DND-41 (cell line): ENCODE data around the gene ZNF304.

ENCODE experiments used
- EZH2 ChIP-seq: IDR thresholded peaks from 3 replicates; pipeline ENCODE4 v1.6.1; 2012; ENCODE audit warnings: borderline replicate concordance, low read depth, mild to moderate bottlenecking, moderate library complexity, low read length, inconsistent platforms; ENCODE audit not compliant: severe bottlenecking
- TF ChIP-seq, protein P1 (sequence below): IDR thresholded peaks from 2 replicates; pipeline ENCODE4 v1.5.1; 2012; ENCODE audit warnings: borderline replicate concordance, low read length, moderate library complexity, mild to moderate bottlenecking; ENCODE audit not compliant: poor library complexity, severe bottlenecking; ENCODE audit errors: extremely low read depth

DNA sequence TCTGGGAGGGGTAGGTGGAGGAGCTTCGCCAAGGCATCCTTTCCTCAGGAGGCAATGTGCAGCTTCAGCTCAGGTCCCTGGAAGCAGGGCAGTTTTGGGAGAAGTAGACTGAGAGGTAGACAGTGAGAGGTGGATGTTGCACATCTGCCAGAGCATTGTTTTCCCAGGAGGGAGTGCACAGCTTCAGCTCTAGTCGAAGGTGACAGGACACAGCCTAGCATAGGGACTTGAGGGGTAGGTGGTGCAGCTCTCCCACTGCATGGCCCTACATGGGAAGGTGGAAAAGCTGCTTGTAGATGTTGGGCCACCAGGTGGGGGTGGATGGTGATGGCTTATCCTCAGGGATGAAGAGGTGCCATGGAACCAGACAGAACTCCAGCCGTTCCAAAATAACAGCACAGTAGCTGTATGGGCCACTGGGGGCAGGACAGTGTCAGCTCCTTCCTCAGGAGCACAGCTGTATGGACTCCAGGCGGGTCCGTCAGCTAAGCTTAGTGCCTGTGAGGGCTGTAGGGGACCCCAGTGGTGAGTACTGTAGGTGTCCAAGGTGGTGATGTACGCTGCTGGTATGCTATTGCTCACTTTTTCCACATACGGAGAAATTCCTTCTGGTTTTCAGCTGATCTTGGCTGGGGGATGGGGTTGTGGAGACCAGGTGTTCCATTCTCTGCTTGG, 48.2 kb upstream of the ZNF304 start:
- TF ChIP-seq, protein P1, sequence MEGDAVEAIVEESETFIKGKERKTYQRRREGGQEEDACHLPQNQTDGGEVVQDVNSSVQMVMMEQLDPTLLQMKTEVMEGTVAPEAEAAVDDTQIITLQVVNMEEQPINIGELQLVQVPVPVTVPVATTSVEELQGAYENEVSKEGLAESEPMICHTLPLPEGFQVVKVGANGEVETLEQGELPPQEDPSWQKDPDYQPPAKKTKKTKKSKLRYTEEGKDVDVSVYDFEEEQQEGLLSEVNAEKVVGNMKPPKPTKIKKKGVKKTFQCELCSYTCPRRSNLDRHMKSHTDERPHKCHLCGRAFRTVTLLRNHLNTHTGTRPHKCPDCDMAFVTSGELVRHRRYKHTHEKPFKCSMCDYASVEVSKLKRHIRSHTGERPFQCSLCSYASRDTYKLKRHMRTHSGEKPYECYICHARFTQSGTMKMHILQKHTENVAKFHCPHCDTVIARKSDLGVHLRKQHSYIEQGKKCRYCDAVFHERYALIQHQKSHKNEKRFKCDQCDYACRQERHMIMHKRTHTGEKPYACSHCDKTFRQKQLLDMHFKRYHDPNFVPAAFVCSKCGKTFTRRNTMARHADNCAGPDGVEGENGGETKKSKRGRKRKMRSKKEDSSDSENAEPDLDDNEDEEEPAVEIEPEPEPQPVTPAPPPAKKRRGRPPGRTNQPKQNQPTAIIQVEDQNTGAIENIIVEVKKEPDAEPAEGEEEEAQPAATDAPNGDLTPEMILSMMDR: no peak
- TF ChIP-seq EZH2: no peak
